PC-3 (cell line): Measurements from ENCODE around the gene GNB5. TPM values are rescaled to one million over a fixed set of nuclear protein-coding genes. Genes with fewer than 3 reads are reported as not detected.

Experiments used
- ATAC-seq: fragments of 200-7000 bp; cut with Tn5 transposase; 2 replicates; pipeline ENCODE4 v1.9.1; 2020; ENCODE audit warnings: mild to moderate bottlenecking, moderate library complexity
- BruUV-seq: library from RNA; stranded (reverse); fragments of 400-500 nt; replicated peaks from 2 replicates; lab custom pipeline; 2021; lab: Mats Ljungman, UMichigan
- CTCF ChIA-PET: fragments of 300-600 bp; sonication (Branson Sonifier 250); formaldehyde crosslinking; loops from one replicate; lab custom pipeline; 2022; ENCODE audit warnings: antibody characterized with exemption; lab: Charles Lee
- POLR2A ChIA-PET: fragments of 300-600 bp; sonication (Branson Sonifier 250); formaldehyde crosslinking; loops from one replicate; lab custom pipeline; 2022; ENCODE audit warnings: antibody characterized with exemption; ENCODE audit not compliant: unreplicated experiment; lab: Charles Lee
- DNase-seq: peaks from one replicate; pipeline ENCODE4 v3.0.0-alpha.2; 2015
- H2AFZ ChIP-seq: fragments of 300-600 bp; sonication (generic); 2 replicates; pipeline ENCODE4 v1.6.0; 2016; ENCODE audit warnings: antibody characterized with exemption, low read length
- H3F3A ChIP-seq: fragments of 300-600 bp; sonication (generic); one replicate; pipeline ENCODE4 v1.6.0; 2017; ENCODE audit warnings: antibody characterized with exemption, low read length, control low read depth, mild to moderate bottlenecking; ENCODE audit not compliant: unreplicated experiment
- H3K27ac ChIP-seq: fragments of 300-600 bp; sonication (generic); 2 replicates; pipeline ENCODE4 v1.5.1; 2016; ENCODE audit warnings: mild to moderate bottlenecking, low read length
- H3K27me3 ChIP-seq: fragments of 300-600 bp; sonication (generic); 2 replicates; pipeline ENCODE4 v1.6.1; 2016; ENCODE audit warnings: low read length, mixed read lengths
- H3K36me3 ChIP-seq: fragments of 300-600 bp; sonication (generic); 2 replicates; pipeline ENCODE4 v1.6.1; 2016; ENCODE audit warnings: low read depth, mixed run types, low read length, mixed read lengths
- H3K4me1 ChIP-seq: fragments of 300-600 bp; sonication (generic); 2 replicates; pipeline ENCODE4 v1.5.1; 2016; ENCODE audit warnings: low read length; ENCODE audit not compliant: insufficient read depth
- H3K4me2 ChIP-seq: fragments of 300-600 bp; sonication (generic); 2 replicates; pipeline ENCODE4 v1.6.0; 2016; ENCODE audit warnings: low read length
- H3K4me3 ChIP-seq: fragments of 300-600 bp; sonication (generic); 2 replicates; pipeline ENCODE4 v1.5.1; 2016; ENCODE audit warnings: mild to moderate bottlenecking, low read length, mixed read lengths
- H3K79me2 ChIP-seq: fragments of 300-600 bp; sonication (generic); 2 replicates; pipeline ENCODE4 v1.6.1; 2017; ENCODE audit warnings: low read length, mixed read lengths
- H3K9ac ChIP-seq: fragments of 300-600 bp; sonication (generic); 2 replicates; pipeline ENCODE4 v1.6.0; 2016; ENCODE audit warnings: mild to moderate bottlenecking, low read length
- H3K9me2 ChIP-seq: fragments of 300-600 bp; sonication (generic); replicated peaks from 2 replicates; pipeline ENCODE4 v1.6.1; 2016; ENCODE audit warnings: mixed run types, low read length, mixed read lengths
- H3K9me3 ChIP-seq: fragments of 300-600 bp; sonication (generic); 2 replicates; pipeline ENCODE4 v1.6.1; 2016; ENCODE audit warnings: low read length, mixed read lengths
- H4K20me1 ChIP-seq: fragments of 300-600 bp; sonication (generic); 2 replicates; pipeline ENCODE4 v1.6.1; 2016; ENCODE audit warnings: low read length, mixed read lengths
- CTCF ChIP-seq: fragments of 300-600 bp; sonication (generic); conservative IDR thresholded peaks from 2 replicates; pipeline ENCODE4 v1.5.1; 2017; ENCODE audit warnings: antibody characterized with exemption, low read depth, mild to moderate bottlenecking, low read length
- EZH2 ChIP-seq: fragments of 300-600 bp; sonication (generic); IDR thresholded peaks from one replicate; pipeline ENCODE4 v1.6.1; 2017; ENCODE audit warnings: antibody characterized with exemption, mild to moderate bottlenecking, low read length; ENCODE audit not compliant: unreplicated experiment
- EZH2phosphoT487 ChIP-seq: fragments of 300-600 bp; sonication (generic); IDR thresholded peaks from 2 replicates; pipeline ENCODE4 v1.6.1; 2018; ENCODE audit warnings: mild to moderate bottlenecking, antibody characterized with exemption, low read length, borderline replicate concordance
- intact Hi-C: fragments of 100-400 bp; cut with micrococcal nuclease; formaldehyde crosslinking; loops from 2 replicates; pipeline ENCODE4 v1.9.0; 2023
- total RNA-seq: library from RNA; depleted of rRNA; stranded (reverse); fragments of >200 nt; gene quantifications from 2 replicates; pipeline ENCODE4 v1.2.3, GENCODE V29; 2014

The GNB5 gene
- total RNA-seq, 1 experiment from 2014 or later = 49.3 TPM

DNA sequence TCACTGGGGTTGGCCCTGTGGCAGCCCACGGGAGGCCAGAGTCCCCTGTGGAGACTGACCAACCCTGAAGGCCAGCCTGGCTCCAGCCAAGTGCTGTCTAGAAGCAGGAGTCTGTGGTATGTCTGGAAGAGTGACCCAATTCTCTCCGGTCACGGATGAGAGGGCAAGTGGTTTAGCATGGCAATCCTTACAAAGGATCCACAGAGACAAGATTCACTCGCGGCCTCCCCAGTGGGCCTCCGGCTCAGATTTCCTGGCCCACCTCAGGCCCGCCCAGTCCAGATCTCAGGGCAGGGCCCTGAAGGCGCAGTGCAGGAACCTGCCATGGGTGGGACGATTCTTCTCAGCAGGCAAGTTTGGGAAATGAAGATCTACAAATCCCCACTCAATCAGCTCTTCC is 73.6 kb downstream of the GNB5 start:
- Histone ChIP-seq H4K20me1 (no peaks in the 10 kb centered on the region), H3K4me2 (no peak overlapping the region), H3K27ac (no peak overlapping the region), H3K4me3 (no peak overlapping the region), H3K9me3 (no peaks in the 10 kb centered on the region), H2AFZ (no peak overlapping the region), H3K4me1 (no peaks in the 10 kb centered on the region), H3F3A (no peaks in the 10 kb centered on the region), H3K9ac (no peak overlapping the region), H3K36me3 (no peaks in the 10 kb centered on the region), H3K27me3 (no peaks in the 10 kb centered on the region), H3K79me2 (no peaks in the 10 kb centered on the region), H3K9me2 (no peaks in the 10 kb centered on the region)
- ATAC-seq (no peak), DNase-seq (no peak)
- intact Hi-C loops = no loop called here
- TF ChIP-seq CTCF (no peak), EZH2phosphoT487 (no peak), EZH2 (no peak)
- CTCF ChIA-PET = no interaction called here
- POLR2A ChIA-PET = no interaction called here
- no TSS peak for BruUV-seq

DNA sequence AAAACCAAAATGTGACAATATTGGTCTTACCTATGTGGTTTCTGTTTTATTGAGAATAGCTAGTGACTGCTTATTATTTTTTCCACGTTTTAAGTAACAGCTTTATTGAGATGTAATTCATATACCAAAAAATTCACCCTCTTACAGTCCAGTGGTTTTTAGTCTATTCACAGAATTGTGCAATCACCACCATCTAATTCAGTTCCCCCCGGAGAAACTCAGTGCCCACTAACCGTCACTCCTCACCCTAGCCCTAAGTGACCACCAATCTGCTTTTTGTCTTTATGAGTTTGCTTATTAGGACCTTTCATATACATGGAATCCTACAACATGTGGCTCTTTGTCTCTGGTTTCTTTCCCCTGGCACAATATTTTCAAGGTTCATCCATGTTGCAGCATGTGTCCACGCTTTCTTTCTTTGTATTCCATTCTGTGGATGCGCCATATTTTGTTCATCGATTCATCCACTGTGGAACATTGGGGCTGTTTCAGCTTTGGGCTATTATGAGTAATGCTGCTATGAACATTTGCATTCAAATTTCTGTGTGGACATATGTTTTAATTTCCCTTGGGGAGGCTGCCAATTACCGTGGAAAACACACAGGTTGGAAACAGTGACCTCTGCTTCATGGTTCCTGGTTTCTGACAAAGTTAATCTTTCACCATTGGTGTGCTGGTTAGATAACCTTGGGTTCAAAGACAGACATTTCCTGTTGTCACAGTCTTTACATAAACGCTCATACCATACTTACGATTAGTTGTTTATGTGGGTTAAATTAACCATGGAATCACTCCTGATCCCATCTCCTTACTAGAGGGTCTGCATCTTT is 75.4 kb downstream of the GNB5 start:
- no TSS peak for BruUV-seq
- ChIA-PET CTCF (no interaction called here), POLR2A (no interaction called here)
- Histone ChIP-seq H3K27ac (no peak overlapping the region), H3K4me2 (no peak overlapping the region), H3K9ac (no peak overlapping the region), H3K27me3 (no peaks in the 10 kb centered on the region), H3K4me3 (no peak overlapping the region), H3K9me3 (no peaks in the 10 kb centered on the region), H3F3A (no peaks in the 10 kb centered on the region), H3K4me1 (no peaks in the 10 kb centered on the region), H2AFZ (no peak overlapping the region), H3K79me2 (no peaks in the 10 kb centered on the region), H3K9me2 (no peaks in the 10 kb centered on the region), H4K20me1 (no peaks in the 10 kb centered on the region), H3K36me3 (no peaks in the 10 kb centered on the region)
- intact Hi-C loops = no loop called here
- ATAC-seq (no peak), DNase-seq (no peak)
- TF ChIP-seq CTCF (no peak), EZH2phosphoT487 (no peak), EZH2 (no peak)

- H3K9me2 ChIP-seq = no peaks in the 10 kb centered on the region
- no TSS peak for BruUV-seq
- CTCF ChIA-PET = interaction anchor here (0.5 kb wide), 1 partner anchor 94 kb away, joined by 8 read pairs; no protein-coding TSS in a partner anchor
Observed at GRCh38 chr15:52114261-52115055, 76.7 kb downstream of the GNB5 start.

More at GRCh38 chr15:52114261-52115055, 76.7 kb downstream of the GNB5 start:
- DNase-seq (no peak), ATAC-seq (no peak)
- Histone ChIP-seq H3K79me2 (no peaks in the 10 kb centered on the region), H3K4me2 (no peak overlapping the region), H3K9me3 (no peaks in the 10 kb centered on the region), H2AFZ (no peak overlapping the region), H3K9ac (no peak overlapping the region), H3K4me1 (no peaks in the 10 kb centered on the region), H3K36me3 (no peaks in the 10 kb centered on the region), H4K20me1 (no peaks in the 10 kb centered on the region), H3F3A (no peaks in the 10 kb centered on the region), H3K27ac (no peak overlapping the region), H3K4me3 (no peak overlapping the region), H3K27me3 (no peaks in the 10 kb centered on the region)
- no peak for TF ChIP-seq CTCF
- no peak for TF ChIP-seq EZH2phosphoT487
- no peak for TF ChIP-seq EZH2
- intact Hi-C loops = no loop called here
- POLR2A ChIA-PET = no interaction called here
